GM12864 (cell line): Measurements from ENCODE around the gene NXPH4.

Experiments
- DNase-seq: peaks from one replicate; pipeline ENCODE4 v3.0.0-alpha.2; 2011; ENCODE audit warnings: low read depth
- H3K4me3 ChIP-seq: 2 replicates; pipeline ENCODE4 v1.5.1; 2011; ENCODE audit warnings: mild to moderate bottlenecking, low read depth, low read length, control low read depth
- CTCF ChIP-seq: IDR thresholded peaks from 2 replicates; pipeline ENCODE4 v1.5.1; 2011; ENCODE audit warnings: low read depth, mild to moderate bottlenecking, moderate library complexity, low read length, control low read depth, inconsistent platforms; ENCODE audit errors: missing control alignments

The NXPH4 gene

GRCh38 chr12:57216014-57216911 is at the start of gene NXPH4:
TSS of gene NXPH4 (plus strand) at chr12:57216794. CDS start at chr12:57216970, 176 bp downstream.
- H3K4me3 ChIP-seq = peak within 1 kb of the TSS; percentile 36
- DNase-seq = no peak
- no peak for TF ChIP-seq CTCF

- H3K4me3 ChIP-seq = no peak overlapping the region
- no peak for DNase-seq
- no peak for TF ChIP-seq CTCF
Measured at GRCh38 chr12:57166971-57167371, 49.6 kb upstream of the NXPH4 start.

GRCh38 chr12:57168058-57168457 is 48.5 kb upstream of the NXPH4 start:
- DNase-seq = no peak
- H3K4me3 ChIP-seq = no peak overlapping the region
- no peak for TF ChIP-seq CTCF

GRCh38 chr12:57169046-57169795 is 47.4 kb upstream of the NXPH4 start:
- DNase-seq = no peak
- no peak for TF ChIP-seq CTCF
- H3K4me3 ChIP-seq = no peak overlapping the region

GRCh38 chr12:57169969-57170368 is 46.6 kb upstream of the NXPH4 start:
- DNase-seq = no peak
- H3K4me3 ChIP-seq = no peak overlapping the region
- no peak for TF ChIP-seq CTCF

DNA sequence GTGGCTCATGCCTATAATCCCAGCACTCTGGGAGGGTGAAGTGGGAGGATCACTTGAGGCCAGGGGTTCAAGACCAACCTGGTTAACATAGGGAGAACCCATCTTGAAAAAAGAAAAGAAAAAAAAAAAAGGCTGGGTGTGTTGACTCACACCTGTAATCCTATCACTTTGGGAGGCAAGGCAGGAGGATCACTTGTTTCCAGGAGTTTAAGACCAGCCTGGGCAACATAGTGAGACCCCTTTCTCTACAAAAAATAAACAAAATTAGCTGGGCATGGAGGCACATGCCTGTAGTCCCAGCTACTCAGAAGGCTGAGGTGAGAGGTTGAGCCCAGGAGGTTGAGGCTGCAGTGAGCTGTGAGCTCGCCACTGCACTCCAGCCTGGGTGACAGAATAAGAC is 46.2 kb upstream of the NXPH4 start:
- no peak for TF ChIP-seq CTCF
- H3K4me3 ChIP-seq = no peak overlapping the region
- no peak for DNase-seq

DNA sequence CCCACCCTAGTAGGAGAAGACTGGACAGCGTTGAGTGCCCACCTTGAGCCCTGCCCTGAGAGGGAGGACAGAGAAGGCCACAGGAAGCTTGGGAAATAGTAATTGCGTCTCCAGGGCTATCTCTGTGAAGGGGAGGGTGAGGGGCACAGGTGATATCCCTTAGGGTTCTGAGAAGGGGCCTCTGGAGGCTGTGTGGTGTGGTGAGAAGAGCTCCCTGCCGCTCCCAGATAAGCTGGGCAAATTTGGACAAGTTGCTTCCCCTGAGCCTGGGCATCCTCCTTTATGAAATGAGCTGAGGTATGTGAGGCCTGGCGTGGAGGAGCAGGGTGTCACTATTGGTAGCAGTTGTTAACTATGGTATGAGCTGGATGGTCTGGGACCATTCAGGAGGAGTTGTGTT is 45.7 kb upstream of the NXPH4 start:
- DNase-seq = no peak
- no peak overlapping the region for H3K4me3 ChIP-seq
- no peak for TF ChIP-seq CTCF
